Measurements from ENCODE around the gene ANKZF1.

The ANKZF1 gene

GRCh38 chr2:219228041-219228910, 1.3 kb upstream of the ANKZF1 start:
- no peak for DNase-seq (ENCODE audit: low read depth)

DNA sequence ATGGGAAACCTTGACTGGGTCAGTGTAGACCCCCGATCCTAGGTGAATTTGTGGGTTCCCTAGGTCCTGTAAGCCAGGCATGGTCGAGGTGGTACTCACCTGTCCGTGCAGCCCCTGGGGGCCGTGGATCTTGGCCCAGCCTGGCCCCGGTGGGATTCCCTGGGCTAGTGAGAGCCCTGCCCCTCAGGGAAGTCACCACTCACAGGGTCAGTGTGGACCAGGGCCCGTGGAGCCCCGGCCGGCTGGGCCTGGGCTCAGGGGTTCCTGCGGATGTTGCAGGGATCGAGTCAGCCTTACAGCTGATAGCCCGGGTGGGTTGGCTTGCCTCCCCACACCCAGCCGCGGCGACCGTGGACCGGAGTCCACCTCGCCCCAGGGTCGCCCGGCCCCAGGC, 698 bp upstream of the ANKZF1 start:
- DNase-seq (ENCODE audit: low read depth), result no peak

- DNase-seq (ENCODE audit: low read depth), result no peak
Measured at GRCh38 chr2:219230059-219230540, 494 bp downstream of the ANKZF1 start.

DNA sequence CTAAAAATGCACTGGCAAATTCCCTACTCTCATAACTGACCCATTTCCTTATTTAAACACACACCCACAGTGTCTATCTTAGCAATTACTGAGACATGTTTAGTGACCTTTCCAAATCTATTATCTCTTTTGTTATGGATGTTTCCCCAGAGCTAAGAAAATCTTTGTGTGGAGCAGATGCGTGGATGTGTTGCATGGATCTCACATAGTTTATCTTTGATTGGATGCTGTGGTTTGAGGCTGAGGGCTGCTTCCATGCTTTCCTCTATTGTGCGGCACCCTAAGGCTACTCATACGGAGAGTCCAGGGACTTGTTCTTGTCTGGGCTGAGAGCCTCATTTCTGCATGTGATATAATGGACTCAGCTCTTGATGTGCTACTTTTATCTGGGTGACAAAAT, 4.7 kb downstream of the ANKZF1 start:
- DNase-seq (ENCODE audit: low read depth), result no peak

GRCh38 chr2:219243291-219243761, 13.7 kb downstream of the ANKZF1 start:
- no peak for DNase-seq (ENCODE audit: low read depth)

DNA sequence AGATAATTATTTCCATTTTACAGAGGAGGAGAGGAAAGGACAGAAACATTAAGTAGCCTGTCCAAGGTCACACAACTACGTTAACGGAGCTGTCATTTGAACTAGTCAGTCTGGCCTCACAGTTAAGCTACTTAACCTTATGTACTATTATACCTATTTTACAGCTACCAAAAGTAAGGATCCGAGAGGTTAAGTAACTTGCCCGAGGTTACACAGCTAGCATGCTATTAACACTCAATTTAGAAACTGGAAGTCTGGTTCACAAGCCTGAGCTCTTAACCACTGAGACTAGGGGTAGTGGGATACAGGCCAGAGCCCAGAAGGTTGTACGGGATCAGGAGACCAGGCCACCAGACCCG, 15.2 kb downstream of the ANKZF1 start:
- DNase-seq (ENCODE audit: low read depth), result no peak

GRCh38 chr2:219245148-219245898, 15.7 kb downstream of the ANKZF1 start, which contains the start of the genes GLB1L and STK16:
TSS of gene GLB1L (minus strand) at chr2:219245444. CDS start at chr2:219243573, 1,871 bp downstream.
TSS of gene STK16 (plus strand) at chr2:219245479. CDS start at chr2:219246000, 521 bp downstream.
- DNase-seq (ENCODE audit: low read depth), result peak; percentile 85

DNA sequence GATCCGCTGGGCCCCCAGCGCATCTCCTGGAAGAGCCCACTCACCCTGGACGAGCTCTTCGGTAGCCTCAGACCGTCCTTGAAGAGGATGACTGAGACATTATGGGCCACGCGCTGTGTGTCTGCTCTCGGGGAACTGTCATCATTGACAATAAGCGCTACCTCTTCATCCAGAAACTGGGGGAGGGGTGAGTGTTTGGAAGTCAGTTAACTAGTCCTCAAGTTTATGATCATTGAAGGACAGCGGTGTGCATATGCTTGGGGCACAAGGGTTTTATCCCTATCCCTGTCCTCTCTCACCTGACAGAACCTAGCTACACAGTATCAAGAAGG, 16.3 kb downstream of the ANKZF1 start:
- DNase-seq (ENCODE audit: low read depth), result no peak

GRCh38 chr2:219246559-219246958, 17.0 kb downstream of the ANKZF1 start:
- no peak for DNase-seq (ENCODE audit: low read depth)

DNA sequence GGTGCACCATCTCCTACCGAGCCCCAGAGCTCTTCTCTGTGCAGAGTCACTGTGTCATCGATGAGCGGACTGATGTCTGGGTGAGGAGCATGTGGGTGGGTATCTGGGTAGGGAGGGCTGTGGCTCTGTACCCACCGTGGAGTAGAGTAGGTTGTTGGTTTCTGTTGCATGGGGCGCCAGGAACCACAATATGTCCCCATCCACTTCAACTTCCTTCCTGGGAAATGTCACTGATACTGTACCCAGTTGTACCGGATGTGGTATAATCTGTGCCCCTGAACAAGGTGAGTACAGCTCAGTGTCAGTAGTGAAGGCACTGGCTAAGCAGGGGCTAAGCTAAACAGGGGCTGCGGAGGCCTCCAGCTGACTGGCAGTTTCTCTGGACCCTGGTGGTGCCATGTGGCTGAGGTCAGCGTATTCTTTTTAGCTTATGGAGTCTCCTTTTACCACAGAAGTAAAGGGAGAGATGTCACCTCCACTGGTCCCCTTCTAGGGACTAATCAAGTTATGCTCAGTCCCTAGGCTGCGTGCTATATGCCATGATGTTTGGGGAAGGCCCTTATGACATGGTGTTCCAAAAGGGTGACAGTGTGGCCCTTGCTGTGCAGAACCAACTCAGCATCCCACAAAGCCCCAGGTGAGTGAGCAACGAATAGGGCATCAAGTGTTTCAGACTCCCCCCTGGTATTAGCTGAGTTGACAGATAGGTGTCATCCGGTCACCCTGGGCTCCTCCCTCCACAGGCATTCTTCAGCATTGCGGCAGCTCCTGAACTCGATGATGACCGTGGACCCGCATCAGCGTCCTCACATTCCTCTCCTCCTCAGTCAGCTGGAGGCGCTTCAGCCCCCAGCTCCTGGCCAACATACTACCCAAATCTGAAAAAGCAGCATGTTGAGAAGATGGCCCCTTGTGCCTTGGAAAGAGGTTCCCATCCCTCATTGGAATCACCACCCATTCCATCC, 18.4 kb downstream of the ANKZF1 start:
- DNase-seq (ENCODE audit: low read depth), result no peak

DNA sequence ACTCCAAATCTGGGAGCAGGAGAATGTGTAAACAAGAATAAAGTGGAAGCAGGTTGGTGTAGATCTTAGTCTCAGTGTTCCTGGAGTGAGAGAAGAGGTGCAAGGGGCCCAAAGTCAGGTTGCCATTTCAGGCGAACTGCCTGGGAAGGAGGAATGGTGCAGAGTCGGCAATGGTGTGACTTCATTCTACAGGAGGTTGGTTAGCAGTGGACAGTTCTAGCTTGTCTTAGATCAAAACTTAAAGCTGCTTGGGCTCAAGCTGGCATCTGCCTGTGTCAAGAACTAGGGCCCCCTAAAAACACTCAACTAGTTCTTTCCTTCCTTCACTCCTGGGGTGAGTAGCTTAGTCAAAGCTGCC, 19.2 kb downstream of the ANKZF1 start:
- DNase-seq (ENCODE audit: low read depth), result no peak

GRCh38 chr2:219249203-219249980, 19.8 kb downstream of the ANKZF1 start:
- DNase-seq (ENCODE audit: low read depth), result peak; percentile 49

GRCh38 chr2:219250049-219250781, 20.6 kb downstream of the ANKZF1 start:
- no peak for DNase-seq (ENCODE audit: low read depth)

DNA sequence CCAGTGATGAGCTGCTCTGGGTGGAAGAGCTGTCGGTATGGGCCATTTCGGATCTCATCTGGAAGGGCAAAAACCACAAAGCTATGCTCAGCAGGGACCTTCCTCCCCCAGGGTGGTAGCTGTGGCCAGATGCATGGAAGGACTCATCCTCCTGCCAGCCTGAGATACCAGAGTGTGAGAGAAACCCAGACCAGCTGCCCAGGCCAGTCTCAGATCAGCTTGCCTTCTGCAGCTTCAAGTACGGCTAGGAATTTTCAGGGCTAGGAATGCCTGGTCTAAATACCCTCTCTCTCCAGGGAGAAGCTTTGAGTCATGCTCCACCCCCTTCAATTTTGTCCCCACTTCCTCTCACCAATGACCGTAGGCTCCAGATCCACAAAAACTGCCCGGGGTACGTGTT, 22.1 kb downstream of the ANKZF1 start:
- no peak for DNase-seq (ENCODE audit: low read depth)

- DNase-seq (ENCODE audit: low read depth), result no peak
Measured at GRCh38 chr2:219252084-219252483, 22.5 kb downstream of the ANKZF1 start.

DNA sequence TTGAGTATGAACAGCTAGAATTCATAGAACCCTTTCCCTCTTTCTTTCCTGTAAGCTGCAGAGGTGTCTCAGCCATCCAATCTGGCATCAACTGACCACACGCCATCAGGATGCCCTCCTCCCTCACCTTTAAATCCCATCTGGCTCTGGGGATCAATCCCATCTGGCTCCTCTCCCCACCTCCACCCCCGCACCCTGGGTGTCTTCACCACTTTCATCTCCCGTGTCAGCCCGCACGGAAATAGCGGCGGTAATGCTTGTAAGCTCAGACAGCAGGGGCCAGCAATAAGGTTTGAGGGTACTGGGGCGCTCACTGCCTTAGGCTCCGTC, 22.9 kb downstream of the ANKZF1 start:
- no peak for DNase-seq (ENCODE audit: low read depth)

DNA sequence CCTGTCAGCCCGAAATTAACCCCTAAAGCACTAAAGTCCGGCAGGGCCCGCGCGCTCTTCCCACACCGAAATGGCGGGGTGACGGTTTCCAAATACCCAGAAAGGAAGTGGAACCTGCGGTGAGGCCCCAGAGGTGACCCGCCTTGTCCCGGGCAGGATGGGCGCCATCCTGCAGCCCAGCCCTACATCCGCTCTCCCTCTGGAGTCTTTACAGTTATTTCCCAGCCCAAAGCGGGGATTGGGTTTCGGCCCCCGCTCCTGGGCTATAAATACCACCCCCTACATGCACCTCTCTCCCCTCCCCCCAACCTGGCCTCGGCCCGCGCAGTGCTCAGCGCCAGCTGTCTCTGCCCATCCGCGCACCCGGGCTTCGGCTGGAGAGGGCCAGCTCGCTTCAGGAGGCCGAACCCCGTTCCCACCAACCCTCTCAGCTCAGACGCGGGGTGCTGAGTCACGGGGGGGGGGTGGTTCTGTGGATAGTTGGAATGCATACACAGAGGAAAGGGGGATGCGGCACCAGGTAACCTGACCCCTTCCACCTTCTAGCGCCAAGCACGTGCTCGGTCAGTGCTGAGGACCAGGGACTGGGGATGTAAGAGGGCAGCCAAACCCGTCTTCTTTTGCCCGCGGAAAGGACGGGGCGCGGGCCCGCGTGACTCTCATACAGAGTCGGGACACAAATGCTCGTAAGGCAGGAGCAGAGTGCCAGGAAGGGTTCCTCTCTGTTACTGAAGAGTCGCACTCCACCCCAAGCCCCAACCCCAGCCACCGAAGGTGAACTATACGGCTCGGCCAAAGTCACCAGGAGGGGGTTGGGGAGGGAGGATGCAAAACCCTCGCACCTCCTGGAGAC, 23.5 kb downstream of the ANKZF1 start, which contains the start of gene TUBA4B:
TSS of gene TUBA4B (plus strand) at position 344 of the 853 bp plus-strand sequence. CDS start at position 509, 165 bp downstream.
- DNase-seq (ENCODE audit: low read depth), result no peak

- DNase-seq (ENCODE audit: low read depth), result no peak
Measured at GRCh38 chr2:219253753-219254589, 24.4 kb downstream of the ANKZF1 start, which contains the start of gene TUBA4A. TSS of gene TUBA4A (minus strand) at chr2:219253918. CDS start at chr2:219253858, 60 bp downstream.
